Hematopoietic multipotent progenitor cell (in vitro differentiated cells): ENCODE results near the gene GTPBP3. TPM values are rescaled to one million over a fixed set of nuclear protein-coding genes. Genes with fewer than 3 reads are reported as not detected.

Experiments
- DNase-seq, 3 donors: peaks; one replicate each; pipeline ENCODE4 v3.0.0-alpha.2; 2011 to 2015; ENCODE audit warnings: low read depth in 2 of 3, low spot score in 2 of 3
- total RNA-seq: library from RNA; depleted of rRNA; stranded (reverse); fragments of >200 nt; gene quantifications from one replicate; pipeline ENCODE4 v1.2.3, GENCODE V29; 2012

The GTPBP3 gene
- total RNA-seq, 1 donor, result 31.2 TPM

DNA sequence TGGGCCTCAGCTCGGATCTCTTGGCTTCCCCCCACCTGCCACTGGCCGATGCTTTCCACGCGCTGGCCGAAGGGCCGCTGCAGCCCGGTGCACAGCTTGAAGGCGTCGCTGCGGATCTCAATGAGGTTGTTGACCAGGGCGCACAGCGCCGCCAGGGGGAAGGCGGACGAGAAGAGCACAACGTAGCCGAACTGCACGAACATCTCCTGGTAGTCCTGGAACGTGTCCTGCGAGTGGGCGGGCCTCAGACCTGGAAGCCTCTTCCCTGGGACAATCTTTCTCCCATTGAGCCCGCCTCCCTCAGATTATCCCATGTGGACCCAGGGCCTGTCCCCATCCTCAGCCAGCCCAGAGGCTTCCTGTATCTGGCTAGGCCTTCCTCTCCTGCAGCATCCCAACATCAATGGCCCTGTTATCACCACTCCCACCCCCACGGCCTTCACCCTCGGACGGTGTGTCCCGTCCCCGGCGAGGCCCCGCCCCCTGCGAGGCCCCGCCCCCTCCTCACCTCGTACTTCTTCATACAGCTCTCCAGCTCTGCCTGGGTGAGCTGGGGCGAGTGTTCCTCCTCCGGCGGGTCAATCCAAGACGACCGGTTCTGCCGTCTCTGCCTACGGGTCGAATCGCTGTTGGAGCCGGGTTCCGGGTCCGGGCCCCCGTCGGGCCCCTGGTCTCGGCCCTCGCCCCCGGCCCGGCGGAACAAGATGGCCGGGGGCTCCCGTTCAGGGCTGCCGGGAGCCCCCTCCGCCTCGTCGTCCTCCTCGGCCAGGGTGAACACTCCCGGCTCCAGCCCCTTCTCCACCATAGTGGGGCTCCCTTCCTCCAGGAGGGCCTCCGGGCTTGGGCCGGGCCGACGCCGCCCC lies 9.5 kb upstream of the GTPBP3 start:
- DNase-seq, result peak in 2 of 3 donors; percentile 56 to 59

DNA sequence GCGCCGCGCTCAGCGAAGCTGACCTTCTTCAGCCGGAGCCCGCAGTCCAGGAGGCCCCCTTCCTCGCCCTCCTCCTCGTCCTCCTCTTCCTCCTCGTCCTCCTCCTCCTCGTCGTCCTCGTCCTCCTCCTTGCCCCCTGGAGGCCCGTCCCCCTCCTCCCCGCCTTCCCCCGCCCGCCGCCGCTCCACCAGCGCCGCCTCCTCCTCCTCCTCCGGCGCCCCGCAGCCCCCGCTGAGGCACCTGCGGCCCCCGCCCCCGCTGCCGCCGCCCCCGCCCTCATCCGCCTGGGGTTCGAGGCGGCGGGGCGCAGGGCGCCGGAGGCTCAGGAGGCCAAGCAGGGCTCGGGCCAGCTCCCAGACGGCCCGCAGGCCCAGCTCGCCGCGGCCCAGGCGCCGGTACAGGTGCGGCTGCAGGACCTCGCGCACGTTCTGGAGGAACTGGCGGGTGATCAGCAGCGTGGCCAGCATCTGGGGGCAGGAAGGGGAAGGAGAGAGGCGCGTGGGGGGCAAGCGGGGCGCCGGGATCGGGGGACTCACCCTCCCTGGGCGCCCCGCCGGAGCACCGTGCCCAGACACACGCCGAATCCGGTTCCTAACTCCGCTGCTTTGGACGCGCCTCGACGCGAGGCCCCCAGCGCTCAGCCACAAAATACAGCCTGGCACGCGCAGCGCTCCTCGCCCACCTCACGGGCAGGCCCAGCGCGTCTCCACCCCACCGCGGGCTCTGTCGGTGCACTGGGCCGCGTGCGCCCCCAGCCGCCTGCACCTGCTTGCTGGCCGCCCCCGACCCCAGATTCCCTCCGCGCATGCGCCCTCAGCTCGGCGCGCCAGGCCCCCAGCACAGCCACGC lies 8.6 kb upstream of the GTPBP3 start:
- DNase-seq, result peak in 1 of 3 donors; percentile 41

- no peak for DNase-seq
Observed at GRCh38 chr19:17329366-17330261, 7.7 kb upstream of the GTPBP3 start.

DNA sequence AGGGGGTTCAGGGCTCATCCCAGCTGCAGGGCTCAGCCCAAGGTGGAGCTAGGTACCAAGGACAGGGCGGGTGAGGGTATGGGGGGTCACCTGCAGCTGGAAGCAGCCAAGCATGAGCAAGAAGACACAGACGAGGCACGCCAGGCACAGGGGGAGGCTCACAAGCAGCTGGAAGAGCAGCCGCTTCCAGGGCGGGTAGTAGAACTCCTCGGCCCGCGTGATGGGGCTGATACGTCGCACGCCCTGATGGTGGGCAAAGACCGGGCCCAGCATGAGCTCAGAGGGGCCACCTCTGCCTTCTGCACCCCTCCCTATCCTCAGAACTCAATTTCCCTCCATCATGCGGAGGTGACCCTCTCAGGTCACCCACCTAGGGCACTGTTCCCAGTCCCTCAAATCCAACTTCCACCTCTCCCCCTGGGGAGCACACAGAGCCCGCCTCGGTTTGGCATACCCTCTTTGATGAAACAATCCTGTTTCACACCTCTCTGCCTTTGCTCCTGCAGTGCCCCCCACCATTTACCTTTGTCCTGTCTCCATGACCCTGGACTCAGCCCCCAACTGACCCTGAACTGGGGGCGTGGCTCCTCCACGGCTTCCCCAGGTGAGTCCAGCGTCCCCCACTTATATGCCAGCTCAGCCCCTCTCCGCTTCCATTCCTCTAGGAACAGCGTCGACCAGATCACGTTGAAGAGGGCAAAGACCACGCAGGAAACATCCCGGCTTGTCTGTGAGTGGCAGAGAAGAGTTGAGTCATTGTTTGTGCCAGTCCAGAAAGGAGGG lies 6.9 kb upstream of the GTPBP3 start:
- DNase-seq, result no peak

DNA sequence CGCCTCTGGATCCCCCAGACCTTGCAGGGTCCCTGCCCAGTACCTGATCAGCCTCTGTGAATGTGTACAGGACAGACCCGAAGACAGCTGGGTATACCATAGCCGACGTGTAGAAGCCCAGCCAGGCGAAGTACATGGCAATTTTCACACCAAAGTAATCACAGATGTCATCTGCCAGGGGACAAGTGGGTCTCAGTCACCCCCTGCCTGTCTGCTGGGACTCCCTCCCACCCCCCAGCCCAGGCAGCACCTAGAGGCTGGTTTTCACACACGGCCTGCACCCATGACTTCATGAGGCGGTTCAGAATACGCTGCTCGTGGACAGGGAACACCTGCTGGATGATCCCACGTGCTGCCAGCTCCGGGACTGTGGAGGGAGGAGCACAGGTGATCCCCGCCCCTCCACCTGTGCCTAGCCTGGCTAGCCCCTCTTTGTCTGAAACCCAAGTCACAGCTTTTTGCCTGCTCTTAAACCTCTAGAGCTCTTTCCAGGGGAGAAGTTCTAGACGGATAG lies 6.3 kb upstream of the GTPBP3 start:
- no peak for DNase-seq

- no peak for DNase-seq
Observed at GRCh38 chr19:17332360-17332676, 5.0 kb upstream of the GTPBP3 start.

GRCh38 chr19:17332677-17333581 lies 4.4 kb upstream of the GTPBP3 start:
- DNase-seq, result peak in 2 of 3 donors; percentile 71 to 72

GRCh38 chr19:17333611-17334413 lies 3.5 kb upstream of the GTPBP3 start:
- peak in 2 of 3 donors; percentile 82 to 90 for DNase-seq

DNA sequence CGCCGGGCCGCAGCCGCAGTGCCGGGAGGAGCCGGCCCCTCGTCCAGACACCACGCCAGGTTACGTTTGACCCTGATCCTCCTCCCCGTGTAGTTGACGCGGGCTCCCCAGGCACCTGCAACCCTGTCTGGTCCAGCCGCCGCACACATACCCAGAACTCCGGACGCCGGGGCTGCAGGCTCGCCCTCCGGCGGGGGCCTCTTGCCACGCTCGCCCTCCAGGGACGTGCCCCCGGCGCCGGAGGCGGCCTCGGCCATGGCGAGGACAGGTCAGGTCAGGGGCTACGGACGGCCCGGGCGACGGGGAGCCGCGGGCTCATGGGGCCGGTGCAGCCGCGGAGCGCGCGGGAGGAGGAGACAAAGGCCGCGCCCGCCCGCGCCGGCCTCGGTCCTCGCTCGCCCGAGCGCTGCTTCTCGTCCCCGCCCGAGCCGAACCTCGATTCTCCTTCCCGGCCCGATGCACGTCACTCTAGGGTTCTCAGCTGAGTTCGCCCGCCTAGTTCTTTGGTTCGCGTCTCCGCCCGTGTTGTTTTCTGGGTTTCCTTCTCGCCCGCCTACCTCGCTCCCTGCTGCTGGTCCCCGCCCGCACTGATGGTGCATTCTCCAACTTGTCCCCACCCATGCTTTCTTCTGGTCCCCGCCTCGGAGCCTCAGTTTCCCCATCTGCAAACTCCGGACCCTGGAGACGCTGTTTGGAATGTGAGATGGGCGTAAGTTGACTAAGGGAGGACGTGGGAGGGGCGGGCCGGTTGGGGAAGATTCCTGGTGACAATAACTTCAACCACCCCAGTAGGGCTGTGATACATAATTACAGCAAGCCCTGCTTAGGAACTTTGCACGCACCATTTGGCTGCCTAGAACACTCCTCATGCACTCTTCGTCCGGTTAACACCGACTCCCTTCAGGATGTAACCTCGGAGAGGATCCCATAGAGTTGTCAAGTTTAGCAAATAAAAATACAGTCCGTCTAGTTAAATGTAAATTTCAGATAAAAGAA lies 2.6 kb upstream of the GTPBP3 start, which contains the start of gene ANO8:
ANO8 (minus strand) TSS at position 442 of the 996 bp plus-strand sequence; CDS start at position 257, 185 bp downstream.
- peak; percentile 76 to 98 (median 96) for DNase-seq

GRCh38 chr19:17335575-17335974 lies 1.8 kb upstream of the GTPBP3 start:
- no peak for DNase-seq

DNA sequence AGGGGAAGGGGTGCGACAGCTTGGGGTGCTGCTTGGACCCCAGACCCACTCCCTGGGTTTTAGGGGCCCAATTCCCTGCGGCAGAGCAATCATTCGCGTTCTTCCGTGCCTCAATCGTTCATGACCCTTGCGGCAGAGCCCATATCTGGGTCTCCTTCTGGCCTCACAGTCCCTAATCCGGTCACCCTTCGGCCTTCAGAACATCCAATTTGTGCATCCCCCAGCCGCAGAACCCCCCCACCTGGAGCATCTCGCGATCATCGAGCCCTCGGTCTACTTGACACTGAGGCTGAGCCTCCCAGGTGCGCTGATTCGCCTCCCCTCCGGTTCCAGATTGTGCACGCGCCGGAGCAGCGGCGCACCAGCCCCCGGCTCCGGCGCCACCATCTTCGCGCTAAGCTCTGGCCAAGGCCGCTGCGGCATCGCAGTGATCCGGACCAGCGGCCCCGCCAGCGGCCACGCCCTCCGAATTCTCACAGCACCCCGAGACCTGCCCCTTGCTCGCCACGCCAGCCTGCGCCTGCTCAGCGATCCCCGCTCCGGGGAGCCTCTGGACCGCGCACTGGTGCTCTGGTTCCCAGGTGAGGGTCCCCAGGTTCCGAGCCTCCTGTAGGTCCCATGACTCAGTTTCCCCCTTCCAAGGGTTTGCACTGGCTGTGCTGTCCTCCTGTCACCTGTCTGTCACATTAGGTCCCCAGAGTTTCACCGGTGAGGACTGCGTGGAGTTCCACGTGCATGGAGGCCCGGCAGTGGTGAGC lies 501 bp downstream of the GTPBP3 start:
- DNase-seq, result peak in 1 of 3 donors; percentile 34

- no peak for DNase-seq
Observed at GRCh38 chr19:17338433-17339078, 1.2 kb downstream of the GTPBP3 start.

DNA sequence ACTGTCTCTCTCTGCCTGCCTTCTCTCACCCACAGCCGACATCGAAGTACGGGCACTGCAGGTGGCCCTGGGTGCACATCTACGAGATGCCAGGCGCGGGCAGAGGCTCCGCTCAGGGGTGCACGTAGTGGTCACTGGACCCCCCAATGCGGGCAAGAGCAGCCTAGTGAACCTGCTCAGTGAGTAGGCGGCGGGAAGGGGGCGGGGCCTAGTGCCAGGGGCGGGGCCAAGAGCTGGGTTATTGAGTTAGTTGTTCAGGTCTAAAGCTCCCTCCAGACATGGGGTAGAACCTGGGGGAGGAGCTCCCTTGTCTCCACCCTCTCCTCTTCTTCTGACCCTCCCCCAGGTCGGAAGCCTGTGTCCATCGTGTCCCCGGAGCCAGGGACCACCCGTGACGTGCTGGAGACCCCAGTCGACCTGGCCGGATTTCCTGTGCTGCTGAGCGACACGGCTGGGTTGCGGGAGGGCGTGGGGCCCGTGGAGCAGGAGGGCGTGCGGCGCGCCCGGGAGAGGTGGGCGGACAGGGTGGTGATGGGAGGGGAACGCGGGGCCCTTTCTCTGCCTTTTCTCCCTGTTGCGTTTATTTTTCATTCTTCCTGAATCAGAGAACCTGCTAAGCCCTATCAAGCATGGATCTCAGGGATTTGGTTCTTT lies 1.9 kb downstream of the GTPBP3 start:
- no peak for DNase-seq

DNA sequence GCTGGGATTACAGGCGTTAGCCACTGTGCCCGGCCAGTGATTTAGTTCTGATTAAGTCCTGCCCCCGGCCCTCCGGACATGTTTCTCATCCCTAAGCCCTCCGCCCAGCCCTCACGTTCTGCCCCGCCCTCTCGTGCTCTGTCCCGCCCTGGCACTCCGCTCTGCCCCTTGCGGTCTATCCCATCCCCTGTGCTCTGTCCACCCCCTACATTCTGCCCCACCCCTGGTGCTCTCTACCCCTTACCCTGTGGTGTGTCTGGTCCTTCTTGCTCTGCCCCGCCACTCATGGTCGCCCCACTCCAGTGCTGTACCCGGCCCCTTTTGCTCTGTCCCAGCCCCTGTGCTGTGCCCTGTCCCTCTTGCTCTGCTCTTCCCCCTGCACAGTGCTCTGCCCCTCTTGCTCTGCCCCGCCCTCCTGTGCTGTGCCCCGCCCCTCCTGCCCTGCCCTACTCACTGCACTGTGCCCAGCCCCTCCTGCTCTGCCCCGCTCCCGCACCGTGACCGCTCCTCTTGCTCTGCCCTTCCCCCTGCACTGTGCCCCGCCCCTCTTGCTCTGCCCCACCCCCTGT lies 3.0 kb downstream of the GTPBP3 start:
- DNase-seq, result no peak
